GM12873 (cell line): ENCODE data around the gene LRP5.

ENCODE experiments used
- CTCF ChIP-seq: IDR thresholded peaks from 2 replicates; pipeline ENCODE4 v1.5.1; 2012; ENCODE audit warnings: low read depth, mild to moderate bottlenecking, moderate library complexity, low read length, control low read depth; ENCODE audit not compliant: insufficient read depth; ENCODE audit errors: missing control alignments

Gene LRP5

GRCh38 chr11:68303982-68304780 lies 8.2 kb upstream of the LRP5 start:
- TF ChIP-seq CTCF: no peak

- no peak for TF ChIP-seq CTCF
Measured at GRCh38 chr11:68306636-68307035, 5.8 kb upstream of the LRP5 start.

- TF ChIP-seq CTCF: no peak
Measured at GRCh38 chr11:68308068-68308467, 4.3 kb upstream of the LRP5 start.

GRCh38 chr11:68309621-68310185 lies 2.7 kb upstream of the LRP5 start:
- TF ChIP-seq CTCF: no peak

- no peak for TF ChIP-seq CTCF
Measured at GRCh38 chr11:68311160-68312116, 953 bp upstream of the LRP5 start.

- no peak for TF ChIP-seq CTCF
Measured at GRCh38 chr11:68312780-68313573, 586 bp downstream of the LRP5 start.
